HG03558 (cell line): ENCODE data around the gene LDHA.
"Not testable (repeated sequence)": the region's sequence is repeated elsewhere in the genome, so short reads cannot be mapped to it uniquely, and the experiment has no call there.

Experiments used
- ATAC-seq: cut with Tn5 transposase; IDR thresholded peaks from one replicate; pipeline ENCODE4 v1.9.1; 2021; ENCODE audit warnings: moderate number of reproducible peaks; ENCODE audit not compliant: unreplicated experiment; ENCODE audit errors: extremely low read depth

The LDHA gene

GRCh38 chr11:18393581-18394274 lies 635 bp upstream of the LDHA start:
- no peak for ATAC-seq

GRCh38 chr11:18394928-18395734 lies 768 bp downstream of the LDHA start:
- no peak for ATAC-seq

GRCh38 chr11:18395735-18396504 lies 1.6 kb downstream of the LDHA start:
- ATAC-seq, result no peak

GRCh38 chr11:18397921-18398320 lies 3.6 kb downstream of the LDHA start:
- ATAC-seq, result no peak

GRCh38 chr11:18401077-18401476 lies 6.7 kb downstream of the LDHA start:
- ATAC-seq, result not testable (repeated sequence)

GRCh38 chr11:18404062-18404461 lies 9.7 kb downstream of the LDHA start:
- ATAC-seq, result no peak

- not testable (repeated sequence) for ATAC-seq
Observed at GRCh38 chr11:18407400-18407799, 13.0 kb downstream of the LDHA start.

- ATAC-seq, result no peak
Observed at GRCh38 chr11:18408558-18409291, 14.4 kb downstream of the LDHA start.

DNA sequence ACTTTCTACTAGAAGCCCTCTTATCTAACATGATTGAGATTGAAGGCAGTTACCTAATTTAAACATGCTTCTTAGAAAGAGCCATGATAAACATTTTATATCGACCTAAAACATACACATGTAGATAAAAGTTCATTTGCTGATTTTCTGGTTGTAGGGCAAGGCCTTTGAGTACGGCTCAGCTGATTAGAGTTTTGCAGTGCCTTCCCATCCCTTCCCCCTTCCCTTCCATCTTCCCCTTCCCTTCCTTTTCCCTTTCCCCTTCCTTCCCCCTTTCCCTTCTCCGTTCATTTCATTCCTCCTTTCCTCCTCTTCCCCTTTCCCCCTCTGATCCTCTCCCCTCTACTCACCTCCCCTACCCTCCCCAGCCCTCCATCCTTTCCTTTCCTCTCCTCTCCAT lies 22.1 kb downstream of the LDHA start:
- no peak for ATAC-seq

GRCh38 chr11:18419040-18419439 lies 24.7 kb downstream of the LDHA start:
- ATAC-seq, result no peak

DNA sequence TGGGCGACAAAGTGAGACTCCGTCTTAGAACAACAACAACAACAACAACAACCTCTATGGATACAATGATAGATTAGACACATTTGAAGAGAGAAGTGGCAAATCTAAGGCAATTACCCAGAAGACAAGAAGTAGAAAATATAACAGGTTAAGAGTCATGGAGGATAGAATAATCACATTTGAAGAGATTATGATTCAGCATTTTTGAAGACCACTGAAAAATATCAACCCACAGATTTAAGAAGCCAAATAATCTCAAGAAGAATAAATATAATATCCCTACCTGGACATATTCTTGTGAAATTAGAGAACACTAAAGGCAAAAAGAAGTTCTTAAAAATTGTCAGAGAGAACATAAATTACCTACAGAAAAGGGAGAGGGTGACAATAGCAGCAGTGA lies 25.7 kb downstream of the LDHA start:
- no peak for ATAC-seq

- ATAC-seq, result no peak
Observed at GRCh38 chr11:18427240-18427639, 32.9 kb downstream of the LDHA start.

DNA sequence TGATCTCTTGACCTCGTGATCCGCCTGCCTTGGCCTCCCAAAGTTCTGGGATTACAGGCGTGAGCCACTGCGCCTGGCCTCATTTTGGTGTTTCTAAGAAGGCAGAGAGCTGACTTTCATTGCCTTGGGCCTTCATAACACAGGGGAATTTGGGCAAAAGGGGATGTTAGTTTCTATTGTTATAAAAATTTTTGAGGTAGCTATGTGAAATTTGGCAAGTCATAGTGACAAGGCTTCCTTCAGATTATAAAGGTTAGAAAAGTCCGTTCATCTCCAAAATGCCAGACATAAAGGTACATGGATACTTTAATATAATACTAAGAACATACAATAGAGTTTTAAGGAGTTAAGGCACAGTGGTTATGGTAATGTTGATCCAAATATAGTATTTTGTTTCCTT lies 35.0 kb downstream of the LDHA start:
- no peak for ATAC-seq

DNA sequence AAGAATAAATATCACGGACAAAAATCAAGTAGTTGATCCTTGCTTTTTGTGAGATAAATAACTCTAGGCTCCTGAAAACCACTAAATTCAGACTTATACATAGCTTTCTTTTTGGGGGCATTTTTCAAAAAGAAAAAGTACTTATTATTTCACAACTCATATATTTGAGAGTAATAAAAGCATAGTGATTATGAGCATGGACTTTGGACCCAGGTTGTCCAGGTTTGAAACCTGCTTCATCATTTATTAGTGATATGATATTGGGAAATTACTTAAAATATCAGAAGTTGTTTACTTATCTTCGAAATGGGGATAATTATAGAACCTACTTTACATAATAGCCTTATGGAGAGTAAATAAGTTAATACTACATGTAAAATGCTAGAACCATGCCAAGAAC lies 44.3 kb downstream of the LDHA start:
- ATAC-seq, result no peak

- no peak for ATAC-seq
Observed at GRCh38 chr11:18449251-18449650, 54.9 kb downstream of the LDHA start.

GRCh38 chr11:18452927-18453326 lies 58.6 kb downstream of the LDHA start:
- ATAC-seq, result no peak

DNA sequence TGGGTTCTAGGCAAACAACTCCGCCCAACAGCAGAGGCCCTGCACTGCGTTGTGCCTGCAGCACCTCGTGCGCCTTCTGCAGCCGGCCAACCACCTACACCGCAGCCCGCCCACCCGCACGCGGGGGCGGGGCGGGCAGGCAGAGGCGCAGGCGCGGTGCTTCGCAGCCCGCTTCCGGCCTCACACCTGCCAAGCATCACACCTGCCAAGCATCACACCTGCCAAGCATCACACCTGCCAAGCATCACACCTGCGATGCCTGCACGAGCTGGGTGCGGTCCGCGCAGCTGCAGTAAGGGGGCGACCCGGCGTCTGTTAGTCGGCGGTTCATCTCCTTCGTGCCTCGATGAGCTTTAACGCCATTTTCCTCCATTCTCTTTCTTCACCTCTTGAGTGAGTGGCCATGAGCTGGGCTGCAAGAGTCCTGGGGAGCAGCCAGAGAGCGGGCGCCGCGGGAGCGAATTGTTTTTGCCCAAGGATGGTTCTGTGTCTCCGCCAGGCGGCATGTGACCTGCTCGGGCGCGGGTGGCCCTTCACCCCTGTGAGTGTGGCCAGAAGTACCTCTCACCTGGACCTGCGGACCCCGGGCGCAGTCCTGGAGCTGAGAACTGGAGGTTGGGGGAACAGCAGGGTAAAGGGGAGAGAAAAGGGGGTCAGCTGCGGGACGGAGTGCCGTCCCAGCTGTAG lies 61.5 kb downstream of the LDHA start, which contains the start of gene LDHAL6A:
TSS of gene LDHAL6A (plus strand) at position 171 of the 687 bp plus-strand sequence. CDS start 825 bp downstream, outside the sequence.
- no peak for ATAC-seq

- no peak for ATAC-seq
Observed at GRCh38 chr11:18457450-18457849, 63.1 kb downstream of the LDHA start.
